HG02870 (cell line): Measurements from ENCODE around the gene FCSK.
"Not testable (repeated sequence)": the region's sequence is repeated elsewhere in the genome, so short reads cannot be mapped to it uniquely, and the experiment has no call there.

Experiments used
- ATAC-seq: cut with Tn5 transposase; IDR thresholded peaks from one replicate; pipeline ENCODE4 v1.9.1; 2021; ENCODE audit warnings: mild to moderate bottlenecking, moderate library complexity; ENCODE audit not compliant: unreplicated experiment

FCSK gene

DNA sequence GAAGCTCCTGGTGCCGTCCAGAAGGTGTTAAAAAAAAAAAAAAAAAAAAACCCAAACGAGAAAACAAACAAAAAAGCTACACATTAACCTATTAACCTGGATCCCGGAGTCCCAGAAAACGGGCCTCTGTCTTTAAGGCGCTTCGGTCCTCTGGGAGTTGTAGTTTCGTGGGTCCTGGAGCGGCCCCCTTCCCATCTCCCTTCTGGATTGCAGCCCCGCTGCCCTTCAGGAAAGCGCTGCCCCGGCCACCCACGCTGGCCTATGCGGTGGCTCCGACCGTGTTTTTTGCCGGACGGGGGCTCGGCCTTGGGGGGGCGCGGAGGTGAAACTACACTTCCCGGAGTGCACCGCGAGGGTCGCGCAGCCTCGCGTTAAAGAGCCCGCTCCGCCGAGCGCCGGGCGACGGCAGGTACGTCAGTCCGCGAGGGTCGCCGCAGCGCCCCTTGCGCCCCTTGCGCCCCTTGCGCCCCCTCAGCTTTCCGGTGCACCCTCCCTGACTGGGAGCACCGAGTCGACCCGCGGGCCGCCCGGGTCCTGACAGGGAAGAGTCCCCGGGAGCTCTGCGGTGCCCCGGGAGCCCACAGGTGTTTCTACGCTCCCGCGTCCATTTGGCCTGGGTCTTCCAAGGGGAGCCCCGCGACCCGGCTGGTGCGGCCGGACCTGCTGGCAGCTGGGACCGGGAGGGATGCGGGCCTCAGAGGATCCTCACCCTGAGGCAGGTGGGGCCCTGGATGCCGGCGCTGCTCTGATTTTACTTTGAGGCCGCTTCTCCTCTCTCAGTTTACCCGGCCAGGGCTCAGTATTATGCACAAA, at the start of gene FCSK:
FCSK (plus strand) TSS at position 374 of the 813 bp plus-strand sequence. CDS start 8,596 bp downstream, outside the sequence.
- peak; percentile 86 for ATAC-seq

- ATAC-seq = not testable (repeated sequence)
These were observed 48.3 kb upstream of the FCSK start for GRCh38 chr16:70406104-70406503.

- ATAC-seq = no peak
These were observed 46.6 kb upstream of the FCSK start for GRCh38 chr16:70407811-70408274.

DNA sequence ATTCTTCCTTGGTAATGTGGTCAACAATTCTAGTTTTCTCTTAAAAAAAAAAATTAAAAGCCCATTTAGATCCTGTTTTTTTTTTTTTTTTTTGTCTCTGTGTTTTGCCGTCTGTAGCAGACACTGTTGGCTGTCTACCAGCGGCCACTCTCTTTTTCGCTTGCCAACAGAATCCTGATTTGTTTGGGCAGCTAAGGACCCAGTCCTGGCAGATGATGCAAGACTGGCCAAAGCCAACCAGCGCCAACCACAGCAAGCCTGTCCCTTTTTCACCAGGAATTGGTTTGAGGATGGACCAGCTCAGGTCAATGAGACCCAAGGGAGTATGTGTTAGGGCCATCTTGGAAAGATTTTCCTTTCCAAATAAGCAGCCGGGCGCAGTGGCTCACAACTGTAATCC, 43.7 kb upstream of the FCSK start:
- no peak for ATAC-seq

DNA sequence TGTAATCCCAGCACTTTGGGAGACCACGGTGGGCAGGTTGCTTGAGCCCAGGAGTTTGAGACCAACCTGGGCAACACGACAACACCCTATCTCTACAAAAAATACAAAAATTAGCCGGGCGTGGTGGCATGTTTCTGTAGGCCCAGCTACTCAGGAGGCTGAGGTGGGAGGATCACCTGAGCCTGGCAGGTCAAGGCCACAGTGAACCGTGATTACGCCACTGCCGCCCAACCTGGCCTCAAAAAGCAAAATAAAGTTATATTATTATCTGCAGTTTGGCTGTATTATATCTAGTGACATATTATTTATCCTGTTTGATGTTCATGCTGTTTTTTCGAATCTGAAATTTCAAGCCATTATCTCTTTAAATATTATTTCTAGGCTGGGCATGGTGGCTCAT, 42.0 kb upstream of the FCSK start:
- ATAC-seq = no peak

- ATAC-seq = not testable (repeated sequence)
These were observed 40.8 kb upstream of the FCSK start for GRCh38 chr16:70413572-70413971.

DNA sequence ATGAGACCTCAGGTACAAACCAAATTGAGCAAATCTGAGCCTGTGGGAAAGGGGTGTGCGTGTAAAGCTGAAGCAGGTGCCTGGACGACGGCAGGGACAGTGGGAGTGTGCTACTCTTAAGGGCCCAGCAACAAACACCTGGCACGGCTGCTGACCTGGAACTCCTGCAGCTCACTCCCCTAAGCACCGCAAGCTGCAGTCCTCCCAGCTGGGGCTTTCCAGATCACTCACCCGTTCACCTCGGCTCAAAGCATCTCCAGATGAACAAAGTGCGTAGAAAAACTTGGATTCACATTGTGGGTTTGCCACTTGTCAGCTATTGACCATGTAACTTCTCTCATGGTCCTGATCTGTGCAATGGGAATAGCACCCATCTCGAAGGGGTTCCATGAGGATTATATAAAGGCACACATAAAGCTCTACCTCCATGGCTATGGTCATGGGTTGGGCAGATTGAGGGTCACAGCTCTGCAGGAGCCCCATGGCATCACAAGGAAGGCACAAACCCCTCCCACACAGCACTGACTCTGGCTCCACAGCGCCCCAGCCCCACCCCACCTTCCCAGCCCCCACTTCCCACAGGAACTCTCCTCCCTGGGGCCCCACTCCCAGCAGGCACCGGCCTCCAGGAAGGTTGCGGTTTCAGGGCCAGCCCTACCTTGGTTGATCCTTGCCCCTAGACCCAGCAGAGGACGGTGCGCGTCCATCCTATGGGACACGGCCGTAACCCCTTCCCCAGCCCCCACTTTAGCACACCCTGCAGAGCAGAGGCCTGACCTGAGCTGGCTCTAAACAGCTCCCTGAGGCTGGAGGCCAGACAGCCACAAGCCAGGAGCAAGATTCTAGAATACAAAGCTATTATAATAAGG, 37.4 kb upstream of the FCSK start:
- peak; percentile 72 for ATAC-seq

GRCh38 chr16:70417661-70418060, 36.7 kb upstream of the FCSK start:
- ATAC-seq = no peak

DNA sequence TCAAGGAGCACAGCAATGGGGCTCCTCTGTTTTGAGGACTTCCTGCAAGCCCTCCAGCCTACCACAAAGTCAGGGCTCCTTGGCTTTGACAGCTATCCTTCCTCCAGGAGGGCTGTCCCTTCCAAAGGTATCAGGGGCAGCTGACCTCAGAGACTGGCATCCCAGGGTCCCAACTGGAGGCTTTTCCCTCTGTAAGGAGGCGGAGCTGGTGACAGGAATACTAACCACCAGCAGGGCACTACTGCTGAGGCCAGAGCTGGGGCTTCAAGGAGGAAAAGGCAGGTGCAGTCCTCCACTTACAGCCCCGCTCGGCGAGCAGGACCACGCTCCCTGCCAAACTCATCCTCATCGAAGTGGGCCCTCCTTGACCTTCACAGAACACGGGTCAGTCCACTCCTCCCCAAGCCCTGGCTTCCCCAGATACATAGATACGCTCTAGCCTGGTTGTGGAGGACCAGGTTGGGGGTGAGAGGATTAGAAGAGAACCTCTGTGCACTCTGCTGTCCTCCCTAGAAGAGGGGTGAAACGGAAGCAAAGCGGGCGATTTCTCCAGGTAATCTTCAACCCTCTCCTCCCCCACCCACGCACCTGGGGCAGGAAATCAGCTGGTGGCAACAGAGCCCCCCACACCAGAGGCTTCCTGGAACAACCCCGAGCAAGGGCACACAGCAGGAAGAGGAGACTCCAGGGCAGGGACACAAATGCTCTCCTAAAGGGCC, 36.0 kb upstream of the FCSK start:
- ATAC-seq = no peak

GRCh38 chr16:70418993-70419318, 35.4 kb upstream of the FCSK start:
- ATAC-seq = no peak

DNA sequence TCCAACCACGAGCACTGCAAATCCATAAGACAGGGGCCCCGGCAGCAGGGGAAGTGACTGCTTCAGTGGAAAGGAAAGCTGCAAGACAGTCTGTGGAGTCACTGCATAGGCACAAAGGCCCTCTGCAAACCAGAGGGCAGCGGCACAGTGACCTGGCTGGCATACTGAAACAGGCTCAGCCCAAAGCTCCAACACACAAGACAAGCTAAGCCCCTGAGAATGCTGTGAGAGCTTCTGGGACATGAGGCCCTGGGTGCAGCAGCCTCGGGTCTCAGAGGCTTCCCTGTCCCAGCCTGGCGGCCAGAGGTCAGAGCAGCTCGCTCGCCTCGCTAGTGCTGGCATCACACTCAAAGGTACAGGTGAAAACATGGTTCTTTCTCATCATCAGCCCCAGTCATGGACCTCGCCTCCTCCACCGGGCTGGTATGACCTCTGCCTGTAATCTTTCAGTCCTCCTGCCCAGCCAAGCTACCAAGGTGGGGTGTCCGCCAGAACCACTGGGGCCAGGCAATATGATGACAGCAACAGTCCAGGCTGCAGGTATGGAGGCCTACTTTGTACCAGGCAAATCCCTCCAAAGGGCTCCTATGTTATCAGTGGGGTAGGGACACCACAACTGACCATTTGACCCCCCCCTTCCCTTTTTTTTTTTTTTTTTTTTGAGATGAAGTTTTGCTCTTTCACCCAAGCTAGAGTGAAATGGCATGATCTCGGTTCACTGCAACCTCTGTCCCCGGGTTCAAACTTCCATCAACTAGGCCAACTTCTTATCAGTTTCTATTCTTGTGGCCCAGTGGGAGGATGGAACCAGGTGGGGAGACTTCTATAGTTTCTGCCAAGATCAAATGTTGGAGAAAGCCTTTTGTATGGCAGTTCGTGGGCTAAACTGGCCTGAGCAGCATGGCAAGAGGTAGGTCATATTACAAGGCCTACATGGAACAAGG, 34.7 kb upstream of the FCSK start:
- no peak for ATAC-seq

- no peak for ATAC-seq
These were observed 33.4 kb upstream of the FCSK start for GRCh38 chr16:70421014-70421413.

- no peak for ATAC-seq
These were observed 32.7 kb upstream of the FCSK start for GRCh38 chr16:70421473-70422311.

DNA sequence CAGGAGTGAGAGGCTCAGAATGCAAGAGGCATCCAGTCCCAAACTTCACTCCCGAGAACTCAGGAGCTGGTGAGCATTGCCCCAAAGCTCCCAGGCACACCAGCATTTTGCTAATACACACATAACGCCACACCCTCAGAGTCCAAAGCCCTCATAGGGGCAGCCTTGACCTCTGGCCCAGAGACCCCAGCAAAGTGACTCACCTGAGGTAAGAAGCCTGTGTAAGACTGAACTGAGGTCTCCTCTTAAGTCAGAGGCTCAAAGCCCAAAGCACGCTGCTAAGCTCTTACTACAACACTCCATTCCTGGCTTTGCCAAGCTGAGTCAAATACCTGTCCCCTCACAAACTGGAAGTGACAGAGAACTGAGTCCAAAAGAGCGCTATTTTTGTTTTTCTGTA, 31.9 kb upstream of the FCSK start:
- no peak for ATAC-seq

GRCh38 chr16:70427786-70428177, 26.6 kb upstream of the FCSK start:
- no peak for ATAC-seq

GRCh38 chr16:70428178-70428998, 26.0 kb upstream of the FCSK start:
- peak; percentile 29 for ATAC-seq

DNA sequence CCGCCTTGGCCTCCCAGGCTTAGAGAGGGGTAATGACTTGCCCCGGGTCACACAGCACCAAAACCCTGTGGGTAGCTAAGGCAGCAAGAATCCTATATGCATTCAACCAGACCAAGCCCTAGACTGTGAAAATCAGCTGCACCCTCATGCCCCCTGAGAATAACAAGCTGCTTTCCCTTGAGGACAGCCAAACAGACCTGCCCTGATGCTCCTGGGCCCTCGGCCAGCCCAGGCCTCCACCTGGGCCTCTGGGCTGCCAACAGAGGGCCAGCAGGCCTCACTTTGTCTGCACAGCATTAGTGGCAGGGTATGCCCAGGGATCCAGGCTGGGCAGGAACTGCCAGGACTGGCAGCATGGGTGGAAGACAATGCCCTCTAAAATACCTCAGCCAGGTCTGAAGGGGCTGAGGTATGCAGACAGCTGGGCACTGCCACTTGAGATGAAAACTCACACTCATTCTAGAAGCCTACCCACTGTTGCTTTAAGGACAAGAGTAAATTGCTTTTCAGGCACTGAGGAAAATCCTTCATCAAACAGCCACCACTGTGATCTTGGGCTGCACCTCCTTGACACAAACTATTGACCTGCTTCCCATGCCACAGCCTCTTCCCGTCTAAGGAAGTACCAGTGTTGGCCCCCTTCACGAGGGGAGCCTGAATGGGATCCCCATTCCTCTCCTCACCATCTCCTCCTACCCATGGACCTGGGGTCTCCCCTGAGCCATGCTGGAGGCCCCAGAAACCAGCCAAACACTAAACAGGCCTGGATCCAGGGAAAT, 24.3 kb upstream of the FCSK start:
- no peak for ATAC-seq
